Pancreas (tissue), 10 donors: Measurements from ENCODE around the gene PPP1R11. TPM values are rescaled to one million over a fixed set of nuclear protein-coding genes. Genes with fewer than 3 reads are reported as not detected.

Experiments
- ATAC-seq, 4 donors: fragments of 200-7000 bp; cut with Tn5 transposase; one replicate each; pipeline versions ENCODE4 v1.8.0 to v1.9.1; 2020; ENCODE audit warnings: mild to moderate bottlenecking in 4 of 4, moderate library complexity in 4 of 4
- DNase-seq, 6 donors: peaks; one replicate each; pipeline ENCODE4 v3.0.0-alpha.2; 2020
- FAIRE-seq: peaks from 2 replicates; lab custom pipeline; 2012; peaks lifted over from hg19 to GRCh38; lab: Jason Lieb, UNC
- H3K27ac ChIP-seq, 4 donors: fragments of 200-600 bp; sonication (generic); 1 replicate in 3 of 4; 2 replicates in 1 of 4; pipeline versions ENCODE4 v1.5.0 to v1.8.0; 2020
- H3K27me3 ChIP-seq, 4 donors: fragments of 200-600 bp; one replicate each; pipeline ENCODE4 v1.8.0; 2021
- H3K36me3 ChIP-seq, 3 donors: fragments of 200-600 bp; sonication (generic) in 1 of 3; one replicate each; pipeline versions ENCODE4 v1.5.0 to v1.8.0; 2020 to 2021
- H3K4me1 ChIP-seq, 3 donors: fragments of 200-600 bp; one replicate each; pipeline ENCODE4 v1.8.0; 2021
- H3K4me3 ChIP-seq, 4 donors: fragments of 200-600 bp; sonication (generic) in 2 of 4; one replicate each; pipeline versions ENCODE4 v1.5.0 to v1.8.0; 2020 to 2021
- H3K9me3 ChIP-seq, 4 donors: fragments of 200-600 bp; one replicate each; pipeline ENCODE4 v1.8.0; 2021
- CTCF ChIP-seq, 4 donors: fragments of 200-600 bp; sonication (generic) in 3 of 4; IDR thresholded peaks; one replicate each; pipeline versions ENCODE4 v1.5.0 to v1.8.0; 2021; ENCODE audit warnings: antibody characterized with exemption in 4 of 4
- WGBS, 2 donors: extraction: QIAGEN DNeasy Blood & Tissue Kit; methylation state at CpG; one replicate each; pipeline ENCODE4 v1.1.7; 2013; 5-methylcytosine and 5-hydroxymethylcytosine counted together
- intact Hi-C, 3 donors: fragments of 100-400 bp; cut with DNase I; formaldehyde crosslinking; loops; one replicate each; pipeline versions ENCODE4 v1.11.1 to v1.14.2; 2022
- polyA plus RNA-seq, 2 donors: library from polyadenylated mRNA; stranded (reverse); fragments of 200-250 nt; gene quantifications; one replicate each; pipeline ENCODE4 v1.2.3, GENCODE V29; 2013
- total RNA-seq, 6 donors: library from RNA; stranded (reverse); fragmentation: NEBNext Ultra II Directional in 4 of 6; extraction: Animal tissue kit (Norgen Biotek cat#: 25700) in 4 of 6; gene quantifications; one replicate each; pipeline versions ENCODE4 v1.2.1 to v1.2.4, GENCODE V29; 2021 to 2023
- donor health status: healthy with polysubstance abuse.
- donor health status: DM: no; HTN: no; CAD: no; lungs with moderate emphysema.
- donor health status: DM: no; HTN: no; CAD: no.
- donor health status: control.
- donor health status: control.
- donor health status: Bipolar disorder and iron deficiency.
- donor health status: DM: yes; HTN: yes; CAD: no.
- donor health status: DM: no; HTN: no; CAD: no.
- donor health status: DM: no; HTN: no; CAD: no.
- donor health status: DM: yes; HTN: yes; CAD: no.

Gene PPP1R11
- total and polyA plus RNA-seq, 8 donors: 17.9 to 36.9 (median 23.8) TPM

- intact Hi-C loops: no loop called here
- Histone ChIP-seq H3K36me3 (no peaks in the 10 kb centered on the region), H3K4me3 (peak overlapping the region; percentile 24 to 56 (median 32)), H3K9me3 (no peaks in the 10 kb centered on the region), H3K27me3 (no peaks in the 10 kb centered on the region), H3K27ac (peak overlapping the region; percentile 17 to 61 (median 46)), H3K4me1 (peaks cover 0 to 14% (median 7%) of the 10 kb centered on the region in 3 donors)
- WGBS, 2 donors: 24 to 28% methylated on average over 19 to 22 of the region's 22 CpGs
- FAIRE-seq (no peak), ATAC-seq (peak; percentile 78 to 82 (median 82)), DNase-seq (peak; percentile 48 to 82 (median 76))
- TF ChIP-seq CTCF (IDR thresholded peaks at IDR 0.05): peak in 2 of 4 donors; percentile 15 to 28
Measured at GRCh38 chr6:30075790-30076732, 9.1 kb downstream of the PPP1R11 start.

- no peak for TF ChIP-seq CTCF (IDR thresholded peaks at IDR 0.05)
- Histone ChIP-seq H3K27me3 (no peaks in the 10 kb centered on the region), H3K4me3 (no peak overlapping the region), H3K27ac (no peak overlapping the region), H3K36me3 (no peaks in the 10 kb centered on the region), H3K9me3 (no peaks in the 10 kb centered on the region), H3K4me1 (peaks cover 0 to 14% (median 7%) of the 10 kb centered on the region in 3 donors)
- 49 to 55% methylated on average over 4 of the region's 4 CpGs for WGBS, 2 donors
- DNase-seq (no peak), ATAC-seq (no peak), FAIRE-seq (no peak)
- intact Hi-C loops: no loop called here
Measured at GRCh38 chr6:30077218-30077617, 10.2 kb downstream of the PPP1R11 start.

- Histone ChIP-seq H3K27ac (no peak overlapping the region), H3K27me3 (no peaks in the 10 kb centered on the region), H3K36me3 (no peaks in the 10 kb centered on the region), H3K4me3 (no peak overlapping the region), H3K9me3 (no peaks in the 10 kb centered on the region), H3K4me1 (no peaks in the 10 kb centered on the region)
- DNase-seq: no peak
- ATAC-seq: no peak
- FAIRE-seq: no peak
- 56 to 64% methylated on average over 5 of the region's 5 CpGs for WGBS, 2 donors
- no peak for TF ChIP-seq CTCF (IDR thresholded peaks at IDR 0.05)
- intact Hi-C loops: no loop called here
Measured at GRCh38 chr6:30087876-30088275, 20.9 kb downstream of the PPP1R11 start.

- DNase-seq: no peak
- intact Hi-C loops: no loop called here
- WGBS, 2 donors: 37 to 54% methylated on average over 11 of the region's 11 CpGs
- no peak overlapping the region for H3K4me3 ChIP-seq
- TF ChIP-seq CTCF (IDR thresholded peaks at IDR 0.05): no peak
- H3K27me3 ChIP-seq: no peaks in the 10 kb centered on the region
- FAIRE-seq: no peak
- no peaks in the 10 kb centered on the region for H3K9me3 ChIP-seq
- no peak overlapping the region for H3K27ac ChIP-seq
- no peaks in the 10 kb centered on the region for H3K36me3 ChIP-seq
- H3K4me1 ChIP-seq: no peaks in the 10 kb centered on the region
- ATAC-seq: peak; percentile 35 to 75 (median 64)
Measured at GRCh38 chr6:30091577-30092381, 24.8 kb downstream of the PPP1R11 start.
